ENCODE measurements around the gene GSE1.
A peak's percentile ranks its signal among the peaks of the same experiment; 100 is the strongest.

The GSE1 gene

DNA sequence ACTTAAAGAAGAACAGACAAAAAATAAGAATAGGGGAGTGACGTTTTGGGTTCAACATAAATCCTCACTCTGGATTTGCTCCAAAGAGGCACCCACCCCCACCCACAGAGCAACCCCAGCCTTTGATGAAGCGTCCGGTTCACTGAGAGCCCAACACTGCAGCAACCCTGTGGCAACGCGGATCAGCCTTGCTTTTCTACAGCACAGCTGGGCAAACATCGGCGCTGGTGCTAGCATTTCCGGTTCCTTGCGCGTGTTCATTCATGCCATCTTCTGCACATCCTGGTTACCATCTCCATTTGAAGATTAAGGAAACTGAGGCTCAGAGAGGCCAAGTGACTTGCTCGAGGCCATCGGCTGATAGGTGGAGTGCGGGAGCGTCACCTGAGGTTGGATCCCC, 84.3 kb downstream of the GSE1 start:
- no peak for DNase-seq (ENCODE audit: low read depth, low spot score)

DNA sequence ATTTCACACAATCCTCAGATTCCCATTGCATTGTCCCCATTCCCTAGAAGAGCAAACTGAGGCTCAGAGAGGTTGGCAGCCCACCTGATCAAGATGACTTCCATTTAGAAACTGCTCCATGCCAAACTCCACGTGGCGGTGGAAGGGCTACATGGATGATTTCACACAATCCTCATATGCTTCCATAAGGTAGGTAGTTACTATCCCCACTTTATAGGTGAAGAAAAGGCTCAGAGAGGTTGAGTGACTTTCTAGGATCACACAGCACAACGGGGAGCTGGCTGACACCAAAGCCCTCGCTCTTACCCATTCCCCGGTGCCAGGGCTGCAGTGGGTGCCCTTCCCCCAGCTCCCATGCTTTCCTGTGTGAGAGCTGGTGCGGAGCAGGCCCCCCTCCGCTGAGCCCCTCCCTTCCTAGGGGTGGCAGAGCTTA, 85.4 kb downstream of the GSE1 start:
- DNase-seq (ENCODE audit: low read depth, low spot score), result no peak

DNA sequence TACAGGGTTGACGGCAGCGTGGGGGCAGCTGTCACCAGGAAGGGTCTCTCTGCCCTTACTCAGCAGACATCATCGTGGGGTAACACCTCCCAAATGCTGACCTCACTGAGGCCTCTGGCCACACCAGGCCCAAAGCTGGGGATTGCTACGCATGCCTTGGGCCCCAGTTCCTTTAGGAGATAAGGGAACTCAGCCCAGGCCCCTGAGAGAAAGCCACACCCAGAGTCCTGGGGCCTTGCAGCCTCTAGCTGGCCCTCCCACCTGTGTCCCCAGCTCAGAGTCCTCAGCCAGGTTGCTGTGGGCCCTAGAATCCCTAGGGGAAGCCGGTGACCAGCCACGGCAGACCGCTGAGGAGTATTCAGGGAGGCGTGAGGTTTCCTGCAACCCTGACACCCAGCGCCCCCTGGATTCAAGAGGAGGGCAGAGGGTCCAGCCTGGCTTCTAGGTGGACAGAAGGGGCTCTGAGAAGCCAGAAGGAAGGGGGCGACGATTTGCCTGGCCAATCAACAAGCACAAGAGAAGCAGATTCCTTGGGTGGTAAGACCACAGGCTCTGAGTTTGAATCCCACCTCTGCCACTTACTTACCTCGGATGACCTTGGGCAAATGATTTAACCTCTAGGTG, 85.9 kb downstream of the GSE1 start:
- DNase-seq (ENCODE audit: low read depth, low spot score), result no peak

DNA sequence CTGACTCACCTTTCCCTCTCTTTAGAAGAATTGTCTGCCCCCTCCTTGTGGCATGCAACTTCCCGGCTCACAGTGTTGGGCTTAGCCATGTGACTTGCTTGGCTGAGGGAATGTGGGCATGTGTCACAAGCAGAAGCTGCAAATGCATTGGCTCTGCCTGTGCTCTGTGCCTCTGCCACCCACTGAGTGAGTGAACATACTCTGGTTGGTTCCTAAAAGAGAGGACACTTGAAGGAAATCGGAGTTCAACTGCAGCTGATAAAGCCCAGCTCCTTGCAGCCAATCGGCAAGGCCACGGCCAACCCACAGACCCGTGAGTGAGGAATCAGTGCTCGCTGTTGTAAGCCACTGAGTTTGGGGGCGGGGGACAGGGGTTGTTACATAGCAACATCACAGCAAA, 86.5 kb downstream of the GSE1 start:
- DNase-seq (ENCODE audit: low read depth, low spot score), result no peak

DNA sequence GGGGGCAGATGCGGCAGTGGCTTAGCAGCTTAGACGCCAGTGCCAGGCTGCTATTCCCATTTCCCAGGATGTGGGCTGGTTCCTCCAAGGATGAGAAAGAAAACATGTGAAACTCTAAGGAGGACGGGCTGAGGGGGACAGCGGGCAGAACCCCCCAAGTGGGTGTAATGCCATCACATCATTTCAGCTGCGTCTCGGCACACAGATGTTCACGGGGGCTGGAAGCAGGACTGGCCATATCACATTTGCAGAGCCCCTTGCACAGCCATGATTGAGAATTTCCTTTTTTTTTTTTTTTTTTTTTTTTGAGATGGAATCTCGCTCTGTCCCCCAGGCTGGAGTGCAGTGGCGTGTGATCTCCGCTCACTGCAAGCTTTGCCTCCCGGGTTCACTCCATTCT, 90.9 kb downstream of the GSE1 start:
- no peak for DNase-seq (ENCODE audit: low read depth, low spot score)

DNA sequence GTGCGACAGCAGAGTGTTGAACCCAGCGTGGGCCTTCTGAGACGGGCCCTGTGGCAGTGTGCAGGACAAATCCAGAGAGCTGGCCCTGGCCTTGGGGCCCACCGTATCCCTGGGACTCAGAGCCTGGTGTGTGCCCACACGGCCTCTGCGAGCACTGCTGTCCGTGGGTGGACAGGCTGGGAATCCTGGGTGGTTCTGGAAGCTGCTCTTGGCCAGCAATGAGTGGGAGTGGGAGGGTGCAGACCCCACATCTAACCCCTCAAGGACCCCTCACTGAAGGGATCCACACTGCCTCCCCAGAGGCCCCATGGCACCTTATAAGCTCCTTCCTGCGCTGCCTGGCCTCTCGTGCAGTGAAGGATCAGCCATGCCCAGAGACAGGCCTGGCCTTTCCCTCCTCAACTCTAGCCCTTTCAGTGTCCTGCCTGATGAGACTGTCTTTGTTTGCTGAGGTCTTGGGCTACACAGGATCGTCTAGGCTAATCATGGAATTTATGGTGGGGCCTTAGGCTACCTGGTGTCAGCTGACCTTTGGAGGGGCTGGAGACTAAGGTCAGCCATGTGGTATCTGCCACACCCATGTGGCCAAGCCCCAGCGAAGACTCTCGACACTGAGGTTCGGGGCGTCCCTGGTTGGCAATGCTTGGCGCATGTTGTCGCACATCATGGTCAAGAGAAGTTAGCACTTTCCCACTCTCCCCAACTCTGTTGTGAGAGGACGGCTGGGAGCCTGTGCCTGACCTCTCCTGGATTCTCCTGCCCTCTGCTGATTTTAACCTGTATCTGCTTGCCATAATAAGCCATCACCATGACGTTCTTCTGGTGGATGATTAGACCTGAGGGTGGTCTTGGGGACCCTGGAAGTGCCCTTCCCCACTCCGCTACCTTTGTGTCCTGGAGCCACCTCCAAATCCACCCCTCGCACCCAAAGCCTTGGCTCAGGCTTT, 92.1 kb downstream of the GSE1 start:
- no peak for DNase-seq (ENCODE audit: low read depth, low spot score)

DNA sequence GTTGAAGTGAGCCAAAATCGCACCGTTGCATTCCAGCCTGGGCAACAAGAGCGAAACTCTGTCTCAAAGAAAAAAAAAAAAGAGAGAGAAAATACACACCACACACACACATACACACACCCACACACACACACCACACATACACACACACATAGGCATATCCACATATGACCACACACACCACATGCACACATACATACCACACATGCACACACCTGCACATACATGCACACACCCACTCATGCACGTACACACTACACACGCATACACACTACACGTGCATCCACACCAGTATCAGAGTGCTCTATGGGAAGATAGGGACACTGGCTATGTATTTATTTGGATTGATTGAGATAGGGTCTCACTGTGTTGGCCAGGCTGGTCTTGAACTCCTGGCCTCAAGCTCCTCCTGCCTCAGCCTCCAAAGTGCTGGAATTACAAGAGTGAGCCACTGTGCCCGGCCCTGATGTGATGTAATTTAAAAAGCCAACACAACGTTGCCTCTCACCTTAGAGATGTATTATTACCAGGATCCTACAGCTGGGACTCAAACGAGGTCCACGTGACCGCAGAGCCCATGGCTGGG, 93.4 kb downstream of the GSE1 start:
- no peak for DNase-seq (ENCODE audit: low read depth, low spot score)

DNA sequence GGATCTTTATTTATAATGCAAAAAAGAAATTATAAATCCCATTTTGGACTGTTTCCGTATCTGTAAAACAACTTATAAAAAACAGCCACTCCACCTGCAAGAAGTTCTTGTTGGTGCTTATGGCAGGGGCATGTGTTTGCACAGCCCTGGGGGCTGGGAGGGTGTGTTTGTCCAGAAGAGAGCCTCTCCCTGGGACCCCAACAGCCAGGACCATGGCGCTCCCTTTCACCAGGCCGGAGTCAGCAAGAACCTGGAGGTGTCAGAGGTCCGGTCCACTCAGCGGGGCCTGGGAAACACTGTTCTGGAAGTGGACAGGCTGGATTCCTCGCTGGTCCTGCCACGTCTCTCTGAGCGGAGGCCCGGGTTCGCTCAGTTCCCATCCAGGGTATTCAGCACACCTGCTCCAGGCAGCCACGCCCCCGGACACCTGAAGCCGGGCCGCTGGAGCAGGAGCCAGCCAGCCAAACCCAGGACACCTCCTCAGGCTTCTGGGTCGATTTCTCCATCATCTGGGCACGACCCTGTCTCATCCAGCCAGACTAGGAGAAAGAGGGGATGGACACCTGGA, 94.5 kb downstream of the GSE1 start:
- DNase-seq (ENCODE audit: low read depth, low spot score), result no peak

DNA sequence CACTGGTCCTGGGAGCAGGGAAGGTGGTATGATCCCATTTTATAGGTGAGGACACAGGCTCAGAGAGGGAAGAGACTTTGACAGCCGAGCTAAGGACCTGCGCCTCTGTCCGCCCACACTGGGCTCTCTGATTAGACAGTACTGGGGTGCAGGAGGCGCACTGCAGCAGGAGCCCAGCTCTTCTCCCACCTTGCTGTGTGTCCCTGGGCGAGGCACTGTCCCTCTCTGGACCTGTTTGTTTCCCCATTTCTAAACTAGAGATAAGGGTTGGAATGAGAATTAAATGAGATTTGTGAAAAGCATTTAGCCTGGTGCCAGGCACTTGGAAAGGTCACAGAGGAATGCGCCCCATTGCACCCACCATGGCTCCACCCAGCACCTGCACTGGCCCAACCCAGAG, 95.2 kb downstream of the GSE1 start:
- DNase-seq (ENCODE audit: low read depth, low spot score), result no peak

DNA sequence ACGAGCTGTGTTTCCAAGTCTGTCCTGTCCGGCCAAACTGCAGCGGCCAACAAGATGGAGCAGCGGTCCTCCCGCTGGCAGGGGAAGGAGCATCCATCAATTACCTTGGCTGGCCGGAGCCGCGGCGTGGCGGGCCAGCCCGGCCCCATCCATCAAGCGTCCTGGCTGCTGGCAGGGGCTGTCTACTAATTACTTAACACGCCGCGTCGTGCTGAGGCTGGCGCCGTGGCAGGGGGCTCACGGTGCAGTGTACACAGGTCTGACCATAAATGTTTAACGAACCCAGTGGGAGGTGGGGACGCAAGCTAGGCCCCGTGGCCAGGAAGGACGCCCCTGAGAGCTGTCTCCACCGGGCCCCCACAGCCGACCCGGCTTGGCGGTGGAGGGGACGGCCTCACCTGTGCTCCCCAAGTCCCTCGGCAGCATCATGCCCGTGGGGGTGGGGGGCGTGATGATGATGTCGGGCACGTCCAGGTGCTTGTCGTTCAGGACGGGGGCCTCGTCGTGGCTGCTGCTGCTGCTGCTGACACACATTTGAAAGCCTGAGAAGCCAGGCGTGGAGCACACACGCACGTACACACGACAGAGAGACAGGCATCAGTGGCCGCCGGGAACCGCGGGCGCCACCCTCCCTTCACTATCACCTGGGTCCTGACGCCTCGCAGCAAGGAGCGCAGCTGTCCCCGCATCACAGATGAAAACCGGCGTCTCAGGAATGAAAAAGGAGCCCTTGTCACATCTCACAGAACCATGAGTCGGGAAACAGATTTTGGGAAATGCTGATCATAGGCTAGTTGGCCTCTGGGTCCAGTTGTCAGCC, 96.9 kb downstream of the GSE1 start:
- DNase-seq (ENCODE audit: low read depth, low spot score), result no peak

DNA sequence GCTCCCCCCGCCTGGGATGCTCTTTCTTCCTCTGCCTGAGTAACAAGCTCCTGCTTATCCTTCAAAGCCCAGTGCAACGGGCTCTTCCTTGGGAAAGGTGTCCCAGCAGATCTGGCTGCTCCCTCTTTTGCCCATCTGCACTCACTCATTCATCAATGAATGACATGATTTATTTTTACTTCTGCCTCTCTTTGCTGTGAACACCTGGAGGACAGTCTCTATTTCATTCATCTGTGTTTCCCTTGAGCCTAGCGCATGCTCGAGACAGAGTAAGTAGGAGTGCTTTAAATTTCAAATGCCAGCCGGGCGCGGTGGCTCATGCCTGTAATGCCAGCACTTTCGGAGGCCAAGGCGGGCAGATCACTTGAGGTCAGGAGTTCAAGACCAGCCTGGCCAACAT, 97.6 kb downstream of the GSE1 start:
- DNase-seq (ENCODE audit: low read depth, low spot score), result no peak

DNA sequence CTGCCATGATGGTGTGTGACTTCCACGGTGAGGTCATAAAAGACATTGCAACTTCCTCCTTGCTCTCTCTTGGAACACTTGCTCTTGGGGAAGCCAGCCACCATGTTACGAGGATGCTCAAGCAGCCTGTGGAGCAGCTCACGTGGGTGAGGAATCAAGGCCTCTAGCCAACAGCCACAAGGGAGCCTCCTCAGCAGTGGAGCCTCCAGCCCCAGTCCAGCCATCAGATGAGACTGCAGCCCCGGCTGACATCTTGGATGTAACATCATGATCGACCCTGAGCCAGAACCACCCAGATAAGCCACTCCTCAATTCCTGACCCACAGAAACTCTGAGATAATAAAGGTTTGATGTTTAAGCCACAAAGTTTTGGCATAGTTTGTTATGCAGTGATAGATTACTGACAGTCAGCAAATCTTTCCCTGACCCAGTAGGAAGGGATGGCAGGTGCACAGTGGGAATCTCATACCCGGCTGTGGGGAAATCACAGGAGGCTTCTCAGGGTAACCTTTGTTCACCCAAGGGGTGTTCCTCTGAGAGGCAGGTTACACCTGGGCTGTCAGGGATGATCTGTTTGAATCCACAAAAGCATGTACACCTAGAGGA, 99.0 kb downstream of the GSE1 start:
- DNase-seq (ENCODE audit: low read depth, low spot score), result no peak

DNA sequence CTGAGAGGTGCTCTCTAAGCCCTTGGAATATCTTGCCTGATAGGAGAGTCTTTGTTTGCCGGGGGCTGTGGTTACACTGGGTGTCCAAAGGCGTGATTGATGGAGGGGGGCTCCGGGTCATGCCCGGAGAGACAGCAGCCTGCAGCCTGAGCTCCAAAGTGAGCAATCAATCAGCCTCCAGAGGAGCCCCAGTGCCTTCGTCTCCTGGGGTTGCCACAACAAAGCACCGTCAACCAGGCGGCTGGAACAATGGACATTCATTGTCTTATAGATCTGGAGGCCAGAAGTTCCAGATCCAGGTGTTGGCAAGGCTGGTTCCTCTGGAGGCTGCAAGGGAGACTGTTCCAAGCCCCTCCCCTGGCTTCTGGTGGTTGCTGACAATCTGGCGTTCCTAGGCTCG, 99.7 kb downstream of the GSE1 start:
- no peak for DNase-seq (ENCODE audit: low read depth, low spot score)

DNA sequence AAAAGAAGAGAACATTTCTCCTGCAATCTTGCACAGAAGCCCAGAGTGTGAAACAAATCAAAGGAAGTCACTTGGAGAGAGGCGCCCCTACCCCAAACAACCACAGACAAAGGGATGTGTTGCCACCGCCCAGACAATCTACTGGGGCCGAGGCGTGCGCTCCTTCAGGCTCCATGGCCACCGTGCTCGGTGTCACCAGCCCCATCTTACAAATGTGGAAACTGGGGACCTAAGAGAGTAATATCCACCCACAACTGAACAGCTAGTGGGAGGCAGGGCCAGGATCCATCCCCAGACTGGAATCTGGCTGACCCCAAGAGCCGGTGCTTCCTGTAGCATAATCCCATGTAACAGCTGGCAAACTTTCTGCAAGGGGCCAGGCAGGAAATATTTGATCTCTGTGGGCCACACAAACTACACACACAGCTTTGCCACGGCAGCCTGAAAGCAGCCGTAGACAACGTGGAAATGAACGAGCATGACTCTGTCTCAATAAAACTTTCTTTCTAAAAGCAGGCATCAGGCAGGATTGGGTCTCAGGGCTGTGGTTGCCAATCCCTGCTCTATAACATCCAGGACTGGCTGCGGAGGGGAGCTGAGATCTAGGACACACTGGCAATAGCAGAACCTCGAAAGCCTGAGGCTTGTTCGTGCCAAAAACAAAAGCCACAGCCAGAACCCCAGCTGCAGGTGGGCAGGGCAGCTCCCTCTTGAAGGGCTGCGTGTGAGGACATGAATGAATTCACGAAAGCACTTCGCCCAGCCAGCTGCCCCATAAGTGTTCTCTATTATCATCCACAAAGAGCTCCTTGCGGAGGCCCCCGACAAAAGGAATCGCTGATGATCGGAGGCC, 102.3 kb downstream of the GSE1 start:
- DNase-seq (ENCODE audit: low read depth, low spot score), result no peak

DNA sequence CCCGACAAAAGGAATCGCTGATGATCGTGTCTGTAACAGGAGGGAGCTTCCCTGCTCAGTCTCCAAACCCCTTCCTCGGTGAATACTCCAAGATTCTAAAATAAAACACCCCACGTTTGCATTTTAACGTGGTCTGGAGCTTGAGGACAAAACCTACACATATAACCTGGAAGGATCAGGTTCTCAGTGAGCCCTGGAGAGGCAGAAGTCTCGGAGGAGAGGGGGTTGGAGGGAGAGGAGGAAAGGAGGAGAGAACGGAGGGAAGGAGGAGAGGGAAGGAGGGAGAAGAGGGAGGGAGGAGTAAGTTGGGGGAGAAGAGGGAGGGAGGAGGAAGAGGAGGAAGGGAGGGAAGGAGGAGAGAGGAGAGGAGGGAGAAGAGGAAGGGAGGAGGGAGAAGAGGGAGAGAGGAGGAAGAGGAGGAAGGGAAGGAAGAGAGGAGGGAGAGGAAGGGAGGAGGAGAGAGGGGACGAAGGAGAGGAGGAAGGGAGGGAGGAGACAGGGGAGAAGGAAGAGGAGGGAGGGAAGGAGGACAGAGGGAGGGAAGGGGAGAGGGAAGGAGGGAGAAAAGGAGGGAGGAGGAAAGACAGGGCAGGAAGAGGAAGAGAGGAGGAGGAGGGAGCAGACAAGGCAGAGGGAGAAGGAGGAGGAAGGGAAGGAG, 103.0 kb downstream of the GSE1 start:
- no peak for DNase-seq (ENCODE audit: low read depth, low spot score)

DNA sequence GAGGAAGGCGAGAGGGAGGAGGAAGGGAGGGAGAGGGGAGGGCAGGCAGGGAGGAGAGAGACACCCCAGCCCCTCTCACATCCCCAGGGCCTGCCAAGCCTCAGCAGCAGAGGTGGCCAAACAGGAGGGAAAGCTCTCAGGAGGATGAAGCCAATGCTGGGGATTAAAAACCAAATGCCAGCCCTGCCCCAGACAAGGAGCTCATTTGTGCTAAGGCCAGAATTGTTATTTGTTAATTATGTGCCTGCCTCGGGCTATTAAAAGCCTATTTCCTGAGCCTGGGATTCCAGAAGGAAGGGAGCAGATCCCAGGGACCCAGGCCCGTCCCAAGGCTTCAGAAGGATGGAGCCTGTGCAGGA, 103.5 kb downstream of the GSE1 start:
- no peak for DNase-seq (ENCODE audit: low read depth, low spot score)

DNA sequence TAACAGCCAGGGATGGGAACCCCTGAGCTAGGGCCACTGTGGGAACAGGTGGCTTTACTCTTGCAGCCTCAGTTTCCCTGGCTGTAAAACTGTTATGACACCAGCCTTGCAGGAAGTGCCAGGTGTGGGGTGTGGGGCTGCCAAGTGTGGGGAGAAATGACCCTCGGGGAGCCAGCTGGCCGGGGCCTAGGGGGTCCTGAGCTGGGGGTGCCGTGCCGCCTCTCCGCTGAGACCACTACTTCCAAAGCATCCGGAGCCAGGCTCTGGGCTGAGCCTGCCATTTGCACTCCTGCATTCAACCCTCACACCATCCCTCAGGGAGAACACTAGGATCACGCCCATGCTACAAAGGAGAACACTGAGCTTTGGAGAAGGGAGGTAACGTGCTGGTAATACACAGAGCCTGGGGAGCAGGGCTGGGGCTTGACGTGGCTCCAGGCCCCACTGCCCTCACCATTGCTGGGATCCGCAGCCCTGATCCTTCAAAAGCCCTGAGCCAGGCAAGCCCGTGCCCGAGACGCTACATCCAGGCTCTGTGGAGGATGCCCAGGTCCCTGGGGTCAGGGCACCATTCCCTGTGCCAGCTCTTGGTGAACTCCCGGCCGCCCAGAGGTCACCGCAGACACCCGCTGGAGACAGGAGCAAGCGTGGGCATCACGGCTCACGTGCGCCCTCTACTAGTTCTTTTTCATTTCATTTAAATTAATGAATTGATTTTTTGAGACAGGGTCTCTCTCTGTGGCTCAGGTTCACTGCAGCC, 104.5 kb downstream of the GSE1 start:
- peak; percentile 19 for DNase-seq (ENCODE audit: low read depth, low spot score)

DNA sequence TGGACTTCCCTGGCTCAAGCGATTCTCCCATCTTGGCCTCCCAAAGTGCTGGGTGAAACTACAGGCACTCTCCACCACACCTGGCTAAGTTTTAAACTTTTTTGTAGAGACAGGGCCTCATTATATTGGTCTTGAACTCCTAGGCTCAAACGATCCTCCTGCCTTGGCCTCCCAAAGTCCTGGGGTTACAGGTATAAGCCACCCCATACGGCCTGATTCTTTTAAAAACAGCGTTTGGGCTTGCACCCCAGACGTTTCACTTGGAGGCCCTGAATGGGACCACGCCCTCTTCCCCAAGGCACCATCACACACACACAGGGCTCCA, 105.0 kb downstream of the GSE1 start:
- DNase-seq (ENCODE audit: low read depth, low spot score), result no peak

DNA sequence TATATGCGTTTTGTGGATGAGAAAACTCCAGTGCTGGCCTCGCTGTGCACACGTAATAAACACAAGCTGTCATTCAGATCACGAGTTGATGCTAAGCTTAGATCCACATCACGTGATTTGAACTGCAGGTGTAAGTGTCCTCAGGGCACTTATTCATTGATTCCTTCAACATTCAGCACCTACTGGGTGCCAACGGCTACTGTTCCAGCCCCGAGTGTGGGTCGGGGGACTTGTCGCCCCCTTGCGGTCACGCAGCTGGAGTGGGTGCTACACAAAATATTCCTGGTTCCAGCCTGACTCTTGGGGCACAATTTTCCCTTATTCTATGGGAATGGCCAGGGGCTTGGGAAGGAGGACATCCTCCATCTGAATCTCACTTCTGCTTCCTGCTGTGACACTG, 105.6 kb downstream of the GSE1 start:
- no peak for DNase-seq (ENCODE audit: low read depth, low spot score)

All from activated CD4-positive, CD25-positive, alpha-beta regulatory T cell treated with anti-CD3 and anti-CD28 coated beads, Interleukin-2, amount 50 U/mL, for 16 hours (primary cell).